Mesendoderm (in vitro differentiated cells): ENCODE measurements around the gene NAP1L4.
A peak's percentile ranks its signal among the peaks of the same experiment; 100 is the strongest.

ENCODE experiments used
- DNase-seq: peaks from one replicate; pipeline ENCODE4 v3.0.0; 2013
- H2AK5ac ChIP-seq: 2 replicates; pipeline ENCODE4 v1.6.1; 2013; ENCODE audit warnings: low read length, inconsistent platforms
- H2BK120ac ChIP-seq: 2 replicates; pipeline ENCODE4 v1.6.1; 2013; ENCODE audit warnings: low read depth, mild to moderate bottlenecking, low read length, moderate library complexity, mixed read lengths
- H2BK15ac ChIP-seq: replicated peaks from 2 replicates; pipeline ENCODE4 v1.6.1; 2013; ENCODE audit warnings: low read depth, mild to moderate bottlenecking, moderate library complexity
- H2BK5ac ChIP-seq: 2 replicates; pipeline ENCODE4 v1.6.1; 2013; ENCODE audit warnings: low read length, inconsistent platforms
- H3K18ac ChIP-seq: 2 replicates; pipeline ENCODE4 v1.6.1; 2013; ENCODE audit warnings: mild to moderate bottlenecking, low read length, mixed read lengths
- H3K23ac ChIP-seq: one replicate; pipeline ENCODE4 v1.6.1; 2013; ENCODE audit warnings: low read length
- H3K27ac ChIP-seq: 2 replicates; pipeline ENCODE4 v1.5.1; 2013; ENCODE audit warnings: low read depth, mild to moderate bottlenecking, inconsistent platforms, low read length, moderate library complexity
- H3K27me3 ChIP-seq: 2 replicates; pipeline ENCODE4 v1.6.1; 2013; ENCODE audit warnings: low read length, control low read depth, mild to moderate bottlenecking, inconsistent platforms; ENCODE audit not compliant: insufficient read depth, poor library complexity
- H3K36me3 ChIP-seq: 2 replicates; pipeline ENCODE4 v1.6.1; 2013; ENCODE audit warnings: low read length, inconsistent platforms; ENCODE audit not compliant: control insufficient read depth, insufficient read depth
- H3K4ac ChIP-seq: one replicate; pipeline ENCODE4 v1.6.1; 2013; ENCODE audit warnings: low read depth, mild to moderate bottlenecking, low read length, moderate library complexity
- H3K4me1 ChIP-seq: 2 replicates; pipeline ENCODE4 v1.6.1; 2013; ENCODE audit warnings: low read depth, low read length, inconsistent platforms; ENCODE audit not compliant: control insufficient read depth
- H3K4me2 ChIP-seq: 2 replicates; pipeline ENCODE4 v1.6.1; 2013; ENCODE audit warnings: low read length
- H3K4me3 ChIP-seq: 2 replicates; pipeline ENCODE4 v1.5.1; 2013; ENCODE audit warnings: mild to moderate bottlenecking, low read length
- H3K56ac ChIP-seq: one replicate; pipeline ENCODE4 v1.6.1; 2013; ENCODE audit warnings: low read length
- H3K79me1 ChIP-seq: 2 replicates; pipeline ENCODE4 v1.6.1; 2013; ENCODE audit warnings: low read length, inconsistent platforms
- H3K79me2 ChIP-seq: 2 replicates; pipeline ENCODE4 v1.6.1; 2013; ENCODE audit warnings: mild to moderate bottlenecking, low read length; ENCODE audit not compliant: control insufficient read depth, insufficient read depth
- H3K9ac ChIP-seq: 2 replicates; pipeline ENCODE4 v1.6.1; 2013; ENCODE audit warnings: low read length, inconsistent platforms
- H4K5ac ChIP-seq: one replicate; pipeline ENCODE4 v1.6.1; 2013; ENCODE audit warnings: low read length
- H4K8ac ChIP-seq: one replicate; pipeline ENCODE4 v1.6.1; 2013; ENCODE audit warnings: low read depth, mild to moderate bottlenecking, control low read depth, low read length, moderate library complexity
- WGBS: extraction: QIAGEN DNeasy Blood & Tissue Kit; methylation state at CpG from one replicate; pipeline ENCODE4 v1.1.7; 2013; ENCODE audit warnings: low lambda C conversion rate, missing lambda C conversion rate; ENCODE audit not compliant: insufficient coverage; ENCODE audit errors: extremely low coverage; 5-methylcytosine and 5-hydroxymethylcytosine counted together

NAP1L4 gene

DNA sequence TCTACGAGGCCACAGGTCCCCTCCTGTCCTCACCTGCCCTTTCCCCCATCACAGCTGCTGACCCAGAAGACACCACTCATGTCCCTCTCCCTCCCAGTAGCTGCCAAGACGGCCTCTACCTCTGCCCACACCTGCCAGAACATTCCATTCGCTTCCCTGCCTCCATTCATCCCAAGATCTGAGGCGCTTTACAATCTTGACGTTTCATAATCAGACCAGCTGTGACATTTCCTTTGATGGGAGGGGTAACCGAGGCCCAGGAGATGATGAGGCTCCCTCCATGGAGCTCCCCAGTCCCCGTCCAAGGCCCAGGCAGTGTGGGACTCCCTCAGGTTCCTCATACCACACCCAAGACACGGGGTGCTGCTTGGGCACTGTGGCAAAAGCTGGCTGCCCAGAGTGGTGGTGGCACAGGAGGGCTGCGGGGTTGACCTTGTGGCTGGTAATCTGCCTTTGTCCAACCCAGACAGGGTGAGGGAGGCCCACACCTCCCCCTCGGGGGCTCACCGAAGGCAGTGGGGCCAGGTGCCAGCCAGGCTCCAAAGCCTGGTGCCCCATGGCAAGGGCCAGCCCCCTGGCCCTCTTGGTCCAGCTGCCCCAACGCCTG lies 80.2 kb downstream of the NAP1L4 start:
- H3K4me3 ChIP-seq = no peak overlapping the region
- H3K4me2 ChIP-seq = no peak overlapping the region
- no peak overlapping the region for H2BK5ac ChIP-seq
- H3K56ac ChIP-seq = peak overlapping the region; percentile 17
- no peaks in the 10 kb centered on the region for H3K79me2 ChIP-seq
- no peak for DNase-seq
- H2BK15ac ChIP-seq = no peak overlapping the region
- H3K79me1 ChIP-seq = no peaks in the 10 kb centered on the region
- H3K4ac ChIP-seq = no peak overlapping the region
- H3K23ac ChIP-seq = no peak overlapping the region
- no CpG with 5 or more reads among the region's 12 CpGs for WGBS
- H3K36me3 ChIP-seq = no peaks in the 10 kb centered on the region
- no peak overlapping the region for H2AK5ac ChIP-seq
- H2BK120ac ChIP-seq = no peak overlapping the region
- H3K18ac ChIP-seq = no peak overlapping the region
- H3K9ac ChIP-seq = no peak overlapping the region
- no peaks in the 10 kb centered on the region for H3K4me1 ChIP-seq
- H4K8ac ChIP-seq = no peak overlapping the region
- H3K27me3 ChIP-seq = no peaks in the 10 kb centered on the region
- no peak overlapping the region for H4K5ac ChIP-seq
- H3K27ac ChIP-seq = no peak overlapping the region

DNA sequence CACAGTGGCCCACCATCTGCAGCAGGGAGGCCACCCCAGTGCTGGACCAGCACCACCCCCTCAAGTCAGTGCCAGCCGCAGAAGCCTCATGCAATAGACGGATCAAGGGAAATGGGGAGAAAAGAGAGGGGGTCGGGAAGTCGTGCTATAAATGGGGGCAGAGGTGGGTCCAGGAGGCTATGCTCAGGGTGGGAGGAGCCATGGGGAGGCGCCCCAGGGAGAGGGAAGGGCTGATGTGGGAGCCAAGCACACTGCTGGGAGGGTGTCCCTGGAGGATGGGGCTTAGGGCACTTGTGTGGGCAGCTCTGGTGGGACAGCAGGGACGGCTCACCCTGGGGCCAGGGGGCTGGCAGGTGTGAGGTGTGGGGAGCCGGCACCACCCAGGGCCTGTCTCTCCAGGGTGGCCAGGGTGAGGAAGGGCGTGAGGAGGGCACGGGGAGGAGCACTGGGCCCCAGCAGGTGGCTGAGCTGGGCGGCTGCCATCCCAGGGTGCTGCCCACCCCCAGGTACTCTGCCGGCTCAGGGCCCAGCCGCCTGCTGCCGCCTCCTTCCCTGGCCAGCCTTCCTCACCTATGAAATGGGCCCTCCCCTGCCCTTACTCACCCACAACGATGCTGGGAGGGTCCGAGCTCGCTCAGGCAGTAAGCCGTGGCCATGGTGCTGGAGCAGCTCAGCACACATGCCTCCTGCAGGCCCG lies 80.9 kb downstream of the NAP1L4 start:
- no peak overlapping the region for H3K56ac ChIP-seq
- H3K18ac ChIP-seq = no peak overlapping the region
- no peak overlapping the region for H2BK120ac ChIP-seq
- no peak overlapping the region for H3K4me3 ChIP-seq
- no peak overlapping the region for H2BK5ac ChIP-seq
- no peaks in the 10 kb centered on the region for H3K79me1 ChIP-seq
- H3K79me2 ChIP-seq = no peaks in the 10 kb centered on the region
- H4K5ac ChIP-seq = no peak overlapping the region
- no peak overlapping the region for H3K4ac ChIP-seq
- H3K4me1 ChIP-seq = no peaks in the 10 kb centered on the region
- no peak overlapping the region for H3K4me2 ChIP-seq
- H3K23ac ChIP-seq = no peak overlapping the region
- H4K8ac ChIP-seq = no peak overlapping the region
- H2AK5ac ChIP-seq = no peak overlapping the region
- H3K9ac ChIP-seq = no peak overlapping the region
- H3K36me3 ChIP-seq = no peaks in the 10 kb centered on the region
- WGBS = no CpG with 5 or more reads among the region's 18 CpGs
- no peak for DNase-seq
- H2BK15ac ChIP-seq = no peak overlapping the region
- no peak overlapping the region for H3K27ac ChIP-seq
- no peaks in the 10 kb centered on the region for H3K27me3 ChIP-seq

DNA sequence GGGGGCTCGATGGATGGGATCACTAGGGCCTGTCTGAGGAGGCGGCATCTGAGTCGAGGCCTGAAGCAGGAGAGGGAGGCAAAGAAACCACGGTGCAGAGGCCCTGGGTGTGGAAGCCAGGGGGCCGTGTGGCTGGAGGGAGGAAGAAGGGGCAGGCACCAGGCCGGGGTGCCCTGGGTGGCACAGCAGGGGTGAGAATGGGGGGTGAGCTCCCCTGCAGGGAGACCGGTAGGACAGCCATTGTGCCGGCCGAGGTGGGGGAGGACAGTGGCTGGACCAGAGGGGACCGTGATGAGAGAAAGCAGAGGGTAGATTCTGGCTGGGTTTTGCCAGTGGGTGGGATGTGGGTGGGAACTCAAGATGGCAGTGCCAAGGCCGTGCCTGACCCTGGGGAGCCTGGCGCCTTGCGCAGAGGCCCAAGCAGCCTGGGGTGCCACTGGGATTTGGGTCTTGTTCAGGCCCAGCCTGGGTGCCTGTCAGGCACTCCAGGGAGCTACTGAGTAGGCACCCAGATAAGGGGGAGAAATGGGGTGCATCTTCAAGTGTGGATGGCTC lies 81.7 kb downstream of the NAP1L4 start:
- Histone ChIP-seq H3K27me3 (no peaks in the 10 kb centered on the region), H3K4ac (no peak overlapping the region), H4K8ac (no peak overlapping the region), H2BK120ac (no peak overlapping the region), H3K23ac (no peak overlapping the region), H2BK15ac (no peak overlapping the region), H4K5ac (no peak overlapping the region), H3K18ac (no peak overlapping the region), H3K79me2 (no peaks in the 10 kb centered on the region), H2BK5ac (no peak overlapping the region), H3K79me1 (no peaks in the 10 kb centered on the region), H2AK5ac (no peak overlapping the region), H3K9ac (no peak overlapping the region), H3K27ac (no peak overlapping the region), H3K4me1 (no peaks in the 10 kb centered on the region), H3K4me3 (no peak overlapping the region), H3K56ac (no peak overlapping the region), H3K4me2 (no peak overlapping the region), H3K36me3 (no peaks in the 10 kb centered on the region)
- no CpG with 5 or more reads among the region's 13 CpGs for WGBS
- no peak for DNase-seq

DNA sequence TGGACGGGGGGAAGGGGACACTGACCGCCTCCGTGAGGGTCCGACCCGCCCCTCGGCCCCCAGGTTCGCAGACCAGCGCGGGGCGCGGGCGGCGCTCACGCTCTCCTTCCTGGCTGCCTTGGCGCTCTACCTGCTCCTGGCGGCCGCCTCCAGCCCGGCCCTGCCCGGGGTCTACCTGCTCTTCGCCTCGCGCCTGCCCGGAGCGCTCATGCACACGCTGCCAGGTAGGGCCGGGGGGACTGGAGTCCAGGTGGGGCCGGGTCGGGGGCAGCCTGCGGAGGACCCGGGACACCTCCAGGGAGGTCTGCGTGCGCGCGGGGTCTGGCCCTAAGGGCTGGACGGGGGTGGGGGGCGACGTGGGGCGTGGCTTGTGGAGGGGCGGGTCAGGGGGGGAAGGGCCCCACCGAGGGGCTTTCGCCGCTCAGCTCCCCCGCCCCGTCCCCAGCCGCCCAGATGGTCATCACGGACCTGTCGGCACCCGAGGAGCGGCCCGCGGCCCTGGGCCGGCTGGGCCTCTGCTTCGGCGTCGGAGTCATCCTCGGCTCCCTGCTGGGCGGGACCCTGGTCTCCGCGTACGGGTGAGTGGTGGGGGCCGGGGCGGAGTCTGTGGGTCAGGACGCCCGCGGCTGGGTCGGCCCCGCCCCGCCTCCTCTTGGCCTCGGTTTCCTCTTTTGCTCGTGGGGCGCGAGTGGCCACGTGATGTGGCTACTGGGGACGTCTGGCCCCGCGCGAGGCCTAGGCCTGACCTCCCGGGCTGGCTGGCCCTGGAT lies 82.8 kb downstream of the NAP1L4 start:
- H4K8ac ChIP-seq = no peak overlapping the region
- no peaks in the 10 kb centered on the region for H3K79me1 ChIP-seq
- WGBS = no CpG with 5 or more reads among the region's 78 CpGs
- no peaks in the 10 kb centered on the region for H3K4me1 ChIP-seq
- H3K79me2 ChIP-seq = no peaks in the 10 kb centered on the region
- H3K4me3 ChIP-seq = no peak overlapping the region
- H3K27me3 ChIP-seq = no peaks in the 10 kb centered on the region
- H2BK120ac ChIP-seq = no peak overlapping the region
- H3K9ac ChIP-seq = no peak overlapping the region
- H3K27ac ChIP-seq = no peak overlapping the region
- H3K23ac ChIP-seq = no peak overlapping the region
- DNase-seq = no peak
- no peak overlapping the region for H2BK5ac ChIP-seq
- H3K36me3 ChIP-seq = no peaks in the 10 kb centered on the region
- no peak overlapping the region for H3K18ac ChIP-seq
- no peak overlapping the region for H4K5ac ChIP-seq
- no peak overlapping the region for H3K56ac ChIP-seq
- H3K4ac ChIP-seq = no peak overlapping the region
- H2AK5ac ChIP-seq = no peak overlapping the region
- H2BK15ac ChIP-seq = no peak overlapping the region
- no peak overlapping the region for H3K4me2 ChIP-seq

DNA sequence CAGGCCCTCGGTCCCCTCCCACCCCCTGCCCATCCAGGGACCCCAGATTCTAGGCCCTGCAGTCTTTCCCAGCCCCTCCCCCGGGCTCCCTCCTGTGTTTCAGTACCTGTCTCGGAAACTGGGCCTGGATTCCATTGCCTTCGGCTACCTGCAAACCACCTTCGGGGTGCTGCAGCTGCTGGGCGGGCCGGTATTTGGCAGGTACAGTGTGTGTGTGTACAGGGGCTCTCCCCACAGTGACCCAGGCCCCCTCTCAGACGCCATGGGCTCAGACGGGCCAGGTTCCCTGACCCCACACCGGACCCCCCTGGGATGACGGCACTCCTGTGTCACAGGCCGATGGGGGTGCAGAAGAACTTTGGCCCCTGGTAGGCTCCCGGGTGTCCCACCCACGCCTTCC lies 84.0 kb downstream of the NAP1L4 start:
- no peak overlapping the region for H2BK15ac ChIP-seq
- no CpG with 5 or more reads among the region's 14 CpGs for WGBS
- no peak for DNase-seq
- no peaks in the 10 kb centered on the region for H3K4me1 ChIP-seq
- no peaks in the 10 kb centered on the region for H3K79me1 ChIP-seq
- H3K79me2 ChIP-seq = no peaks in the 10 kb centered on the region
- no peak overlapping the region for H3K56ac ChIP-seq
- no peaks in the 10 kb centered on the region for H3K27me3 ChIP-seq
- no peak overlapping the region for H3K18ac ChIP-seq
- H3K23ac ChIP-seq = no peak overlapping the region
- no peak overlapping the region for H2AK5ac ChIP-seq
- H2BK120ac ChIP-seq = no peak overlapping the region
- H3K27ac ChIP-seq = no peak overlapping the region
- no peak overlapping the region for H3K4me2 ChIP-seq
- H4K5ac ChIP-seq = no peak overlapping the region
- H4K8ac ChIP-seq = no peak overlapping the region
- H3K4ac ChIP-seq = no peak overlapping the region
- no peak overlapping the region for H3K4me3 ChIP-seq
- H3K36me3 ChIP-seq = no peaks in the 10 kb centered on the region
- H2BK5ac ChIP-seq = no peak overlapping the region
- H3K9ac ChIP-seq = no peak overlapping the region
